ENCODE results near the gene ABCA5. TPM values are rescaled to one million over a fixed set of nuclear protein-coding genes. Genes with fewer than 3 reads are reported as not detected.

ABCA5 gene
- total RNA-seq, 4 donors from 2014 or later: 8.8 to 20.8 (median 11.5) TPM

- TF ChIP-seq POLR2A (IDR thresholded peaks at IDR 0.05; ENCODE audit: low read depth): no peak
- TF ChIP-seq EP300 (IDR thresholded peaks at IDR 0.05): no peak
- no peak for TF ChIP-seq POLR2AphosphoS5 (IDR thresholded peaks at IDR 0.05)
- no peak for TF ChIP-seq CTCF (IDR thresholded peaks at IDR 0.05)
- 50% methylated on average over 3 of the region's 3 CpGs for WGBS
- H3K36me3 ChIP-seq: no peaks in the 10 kb centered on the region
- H3K9me3 ChIP-seq: no peaks in the 10 kb centered on the region
- H3K27me3 ChIP-seq: no peaks in the 10 kb centered on the region
- no peak overlapping the region for H3K4me3 ChIP-seq
- DNase-seq (ENCODE audit: extremely low spot score): no peak
- intact Hi-C loops (cut with DNase I): no loop called here
- H3K27ac ChIP-seq (replicated peaks in 1 of 4): no peak overlapping the region
- H3K4me1 ChIP-seq: no peaks in the 10 kb centered on the region
These were observed 16.1 kb upstream of the ABCA5 start for GRCh38 chr17:69342896-69343644.

- no peaks in the 10 kb centered on the region for H3K27me3 ChIP-seq
- no peak overlapping the region for H3K4me3 ChIP-seq
- no peaks in the 10 kb centered on the region for H3K36me3 ChIP-seq
- no peak for DNase-seq (ENCODE audit: extremely low spot score)
- intact Hi-C loops (cut with DNase I): loop anchor here (5.0 kb wide), 1 partner anchor 72 kb away; the partner anchor contains the start of gene MAP2K6
- no peak for TF ChIP-seq EP300 (IDR thresholded peaks at IDR 0.05)
- no peak for TF ChIP-seq POLR2AphosphoS5 (IDR thresholded peaks at IDR 0.05)
- no peak for TF ChIP-seq CTCF (IDR thresholded peaks at IDR 0.05)
- no peak for TF ChIP-seq POLR2A (IDR thresholded peaks at IDR 0.05; ENCODE audit: low read depth)
- peaks cover 0 to 5% (median 0%) of the 10 kb centered on the region in 4 donors for H3K9me3 ChIP-seq
- no peaks in the 10 kb centered on the region for H3K4me1 ChIP-seq
- WGBS: 60% methylated on average over 3 of the region's 3 CpGs
- no peak overlapping the region for H3K27ac ChIP-seq (replicated peaks in 1 of 4)
These were observed 13.0 kb upstream of the ABCA5 start for GRCh38 chr17:69339937-69340336.

GRCh38 chr17:69336996-69337395, 10.1 kb upstream of the ABCA5 start:
- Histone ChIP-seq H3K4me3 (no peak overlapping the region), H3K36me3 (no peaks in the 10 kb centered on the region), H3K27me3 (no peaks in the 10 kb centered on the region), H3K4me1 (no peaks in the 10 kb centered on the region), H3K9me3 (peaks cover 0 to 5% (median 0%) of the 10 kb centered on the region in 4 donors), H3K27ac (replicated peaks in 1 of 4) (no peak overlapping the region)
- no peak for DNase-seq (ENCODE audit: extremely low spot score)
- intact Hi-C loops (cut with DNase I): loop anchor here (5.0 kb wide), 1 partner anchor 75 kb away; the partner anchor contains the start of gene MAP2K6
- 76% methylated on average over 1 of the region's 1 CpG for WGBS
- TF ChIP-seq POLR2A (IDR thresholded peaks at IDR 0.05; ENCODE audit: low read depth) (no peak), POLR2AphosphoS5 (IDR thresholded peaks at IDR 0.05) (no peak), EP300 (IDR thresholded peaks at IDR 0.05) (no peak), CTCF (IDR thresholded peaks at IDR 0.05) (no peak)

GRCh38 chr17:69336580-69336979, 9.6 kb upstream of the ABCA5 start:
- H3K4me1 ChIP-seq: no peaks in the 10 kb centered on the region
- no peak overlapping the region for H3K27ac ChIP-seq (replicated peaks in 1 of 4)
- H3K4me3 ChIP-seq: no peak overlapping the region
- TF ChIP-seq EP300 (IDR thresholded peaks at IDR 0.05) (no peak), POLR2AphosphoS5 (IDR thresholded peaks at IDR 0.05) (no peak), POLR2A (IDR thresholded peaks at IDR 0.05; ENCODE audit: low read depth) (no peak), CTCF (IDR thresholded peaks at IDR 0.05) (no peak)
- H3K27me3 ChIP-seq: no peaks in the 10 kb centered on the region
- no peaks in the 10 kb centered on the region for H3K36me3 ChIP-seq
- DNase-seq (ENCODE audit: extremely low spot score): no peak
- intact Hi-C loops (cut with DNase I): loop anchor here (5.0 kb wide), 1 partner anchor 76 kb away; the partner anchor contains the start of gene MAP2K6
- peaks cover 0 to 5% (median 0%) of the 10 kb centered on the region in 4 donors for H3K9me3 ChIP-seq

Measured in esophagus muscularis mucosa (tissue), 4 donors.